OCI-LY3 (cell line): Measurements from ENCODE around the gene ZNF225.

Experiments
- EZH2phosphoT487 ChIP-seq: fragments of 200-600 bp; shearing (Covaris generic); IDR thresholded peaks from 2 replicates; pipeline ENCODE4 v1.6.1; 2018; ENCODE audit warnings: antibody characterized with exemption, mixed run types, low read depth
- TF ChIP-seq, protein P1 (sequence below): fragments of 200-600, 300-600 bp; sonication (generic); IDR thresholded peaks from 2 replicates; pipeline ENCODE4 v1.5.1; 2014; ENCODE audit warnings: antibody characterized with exemption, low read length, low read depth

DNA sequence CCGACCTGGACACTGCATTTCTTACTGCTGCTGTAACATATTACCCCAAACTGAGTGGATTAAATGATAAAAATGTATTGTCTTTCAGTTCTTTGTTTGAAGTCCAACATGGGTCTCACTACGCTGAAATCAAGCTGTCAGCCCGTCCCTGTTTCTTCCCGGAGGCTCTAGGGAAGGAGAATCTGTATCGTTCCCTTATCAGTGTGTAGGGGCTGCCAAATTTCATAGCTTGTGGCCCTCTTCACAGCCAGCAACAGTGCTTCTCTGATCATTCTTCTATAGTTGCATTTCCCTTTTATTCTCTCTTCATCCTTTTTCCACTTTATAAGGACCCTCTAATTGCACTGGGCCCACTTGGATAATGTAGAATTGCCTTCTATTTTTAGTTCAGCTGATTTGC is 38.3 kb downstream of the ZNF225 start:
- TF ChIP-seq, protein P1, sequence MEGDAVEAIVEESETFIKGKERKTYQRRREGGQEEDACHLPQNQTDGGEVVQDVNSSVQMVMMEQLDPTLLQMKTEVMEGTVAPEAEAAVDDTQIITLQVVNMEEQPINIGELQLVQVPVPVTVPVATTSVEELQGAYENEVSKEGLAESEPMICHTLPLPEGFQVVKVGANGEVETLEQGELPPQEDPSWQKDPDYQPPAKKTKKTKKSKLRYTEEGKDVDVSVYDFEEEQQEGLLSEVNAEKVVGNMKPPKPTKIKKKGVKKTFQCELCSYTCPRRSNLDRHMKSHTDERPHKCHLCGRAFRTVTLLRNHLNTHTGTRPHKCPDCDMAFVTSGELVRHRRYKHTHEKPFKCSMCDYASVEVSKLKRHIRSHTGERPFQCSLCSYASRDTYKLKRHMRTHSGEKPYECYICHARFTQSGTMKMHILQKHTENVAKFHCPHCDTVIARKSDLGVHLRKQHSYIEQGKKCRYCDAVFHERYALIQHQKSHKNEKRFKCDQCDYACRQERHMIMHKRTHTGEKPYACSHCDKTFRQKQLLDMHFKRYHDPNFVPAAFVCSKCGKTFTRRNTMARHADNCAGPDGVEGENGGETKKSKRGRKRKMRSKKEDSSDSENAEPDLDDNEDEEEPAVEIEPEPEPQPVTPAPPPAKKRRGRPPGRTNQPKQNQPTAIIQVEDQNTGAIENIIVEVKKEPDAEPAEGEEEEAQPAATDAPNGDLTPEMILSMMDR, result no peak
- no peak for TF ChIP-seq EZH2phosphoT487
